Activated CD4-positive, alpha-beta memory T cell treated with anti-CD3 and anti-CD28 coated beads, Interleukin-2, amount 10 ng/mL, durations not matched to agents 7 days and 5 days (primary cell): ENCODE data around the gene GABBR2. TPM values are rescaled to one million over a fixed set of nuclear protein-coding genes. Genes with fewer than 3 reads are reported as not detected.
A peak's percentile ranks its signal among the peaks of the same experiment; 100 is the strongest.
"Not testable (repeated sequence)": the region's sequence is repeated elsewhere in the genome, so short reads cannot be mapped to it uniquely, and the experiment has no call there.

Experiments used
- CTCF ChIA-PET: fragments of 350-600 bp; sonication (Branson Sonifier 250); formaldehyde crosslinking; loops from one replicate; lab custom pipeline; 2021; ENCODE audit warnings: antibody characterized with exemption, inconsistent platforms; lab: Charles Lee
- POLR2A ChIA-PET: fragments of 350-600 bp; sonication (Branson Sonifier 250); formaldehyde crosslinking; loops from one replicate; lab custom pipeline; 2021; ENCODE audit warnings: antibody characterized with exemption; lab: Charles Lee
- DNase-seq: peaks from one replicate; pipeline ENCODE4 v3.0.0-alpha.2; 2020
- H3K27ac Mint-ChIP-seq: one replicate; pipeline ENCODE4 v1.8.0; 2021; ENCODE audit warnings: mild to moderate bottlenecking, mixed read lengths
- H3K27me3 Mint-ChIP-seq: one replicate; pipeline ENCODE4 v1.8.0; 2021; ENCODE audit warnings: mixed read lengths
- H3K36me3 Mint-ChIP-seq: one replicate; pipeline ENCODE4 v1.8.0; 2021; ENCODE audit warnings: low read depth, mixed read lengths
- H3K4me1 Mint-ChIP-seq: one replicate; pipeline ENCODE4 v1.8.0; 2021; ENCODE audit warnings: mixed read lengths
- H3K4me3 Mint-ChIP-seq: one replicate; pipeline ENCODE4 v1.8.0; 2021; ENCODE audit warnings: mild to moderate bottlenecking, mixed read lengths
- H3K9me3 Mint-ChIP-seq: one replicate; pipeline ENCODE4 v1.8.0; 2021; ENCODE audit warnings: mixed read lengths
- total RNA-seq, 2 experiments: library from RNA; stranded (reverse); gene quantifications; one replicate each; pipeline ENCODE4 v1.2.3, GENCODE V29; 2021

GABBR2 gene
- total RNA-seq, 2 experiments from 2014 or later, result not detected

- CTCF ChIA-PET, H3K27ac Mint-ChIP-seq, DNase-seq, H3K9me3 Mint-ChIP-seq, H3K36me3 Mint-ChIP-seq, H3K4me3 Mint-ChIP-seq, H3K4me1 Mint-ChIP-seq: not testable (repeated sequence)
- H3K27me3 Mint-ChIP-seq, result peaks cover 33% of the 10 kb centered on the region
- POLR2A ChIA-PET, result interaction anchor here (1.4 kb wide), 1 partner anchor 9 kb away, joined by 4 read pairs; no protein-coding TSS in a partner anchor
Observed at GRCh38 chr9:98584853-98585438, 123.8 kb downstream of the GABBR2 start.

DNA sequence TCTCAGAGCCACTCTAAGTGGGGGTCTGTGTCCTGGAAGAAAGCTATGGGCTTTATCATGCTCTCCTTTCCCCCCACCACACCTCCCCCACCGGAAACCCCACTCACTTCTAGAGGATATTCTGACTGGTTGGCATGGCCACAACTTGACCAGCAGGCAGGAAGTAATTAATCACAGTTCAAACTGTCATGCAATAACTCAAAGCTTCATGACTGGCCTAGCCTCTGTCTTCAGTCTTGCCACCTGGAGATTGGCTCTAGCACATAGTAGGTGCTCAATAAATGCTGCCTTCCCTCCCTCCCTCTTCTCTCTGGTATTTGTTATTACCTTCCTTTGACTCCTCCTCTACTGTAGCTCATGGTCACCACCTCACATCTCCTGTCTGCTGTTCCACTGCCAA, 124.7 kb downstream of the GABBR2 start:
- H3K36me3 Mint-ChIP-seq, result no peaks in the 10 kb centered on the region
- H3K4me3 Mint-ChIP-seq, result no peak overlapping the region
- H3K9me3 Mint-ChIP-seq, result no peaks in the 10 kb centered on the region
- POLR2A ChIA-PET, result interaction anchor here (1.4 kb wide), 1 partner anchor 8 kb away, joined by 4 read pairs; no protein-coding TSS in a partner anchor
- no peak overlapping the region for H3K27ac Mint-ChIP-seq
- H3K4me1 Mint-ChIP-seq, result peaks cover 5% of the 10 kb centered on the region
- DNase-seq, result no peak
- CTCF ChIA-PET, result no interaction called here
- H3K27me3 Mint-ChIP-seq, result peaks cover 40% of the 10 kb centered on the region

DNA sequence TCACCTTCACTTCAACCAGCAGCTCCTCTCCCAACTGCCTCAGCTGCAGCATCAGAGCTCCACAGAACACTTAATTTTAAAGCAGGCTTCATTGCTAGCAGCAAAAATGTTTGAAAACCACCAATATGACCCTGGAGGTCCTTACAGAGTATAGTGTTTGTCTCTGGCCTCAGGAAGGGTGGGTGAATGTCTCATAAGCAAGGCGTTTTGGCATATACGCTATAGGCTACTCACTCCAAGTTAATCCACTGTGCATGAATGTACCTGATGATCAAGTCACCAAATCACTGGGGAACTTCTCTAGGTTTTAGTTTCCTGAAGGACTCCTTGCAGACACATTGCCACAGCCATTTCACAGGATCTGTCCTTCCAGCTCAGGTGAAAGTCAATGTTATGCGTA, 125.3 kb downstream of the GABBR2 start:
- POLR2A ChIA-PET, result interaction anchor here (1.4 kb wide), 1 partner anchor 8 kb away, joined by 4 read pairs; no protein-coding TSS in a partner anchor
- Mint-ChIP-seq H3K4me1 (peaks cover 5% of the 10 kb centered on the region), H3K27ac (no peak overlapping the region), H3K36me3 (no peaks in the 10 kb centered on the region), H3K4me3 (no peak overlapping the region), H3K9me3 (no peaks in the 10 kb centered on the region), H3K27me3 (peaks cover 47% of the 10 kb centered on the region)
- DNase-seq, result no peak
- CTCF ChIA-PET, result no interaction called here

GRCh38 chr9:98580956-98581355, 127.8 kb downstream of the GABBR2 start:
- POLR2A ChIA-PET, result no interaction called here

DNA sequence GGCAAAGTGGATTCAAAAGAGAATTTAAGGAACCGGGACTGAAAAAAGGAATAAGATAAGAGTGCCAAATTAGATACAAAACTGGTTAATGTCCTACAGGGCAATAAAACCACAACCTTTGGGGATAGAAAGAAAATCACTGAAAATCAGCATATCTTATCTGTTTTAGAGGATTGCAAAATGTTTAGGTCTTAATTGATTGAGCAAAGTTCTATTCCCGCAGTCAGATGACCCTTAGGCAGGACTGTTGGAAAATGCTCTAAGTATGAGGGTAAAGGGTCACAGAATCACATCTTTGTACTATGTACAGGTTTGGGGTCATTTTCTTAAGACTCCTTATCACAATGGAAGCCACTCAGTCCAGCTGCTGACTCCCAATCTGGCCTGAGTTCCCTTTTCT, 129.0 kb downstream of the GABBR2 start:
- H3K4me3 Mint-ChIP-seq, result no peak overlapping the region
- peaks cover 72% of the 10 kb centered on the region for H3K27me3 Mint-ChIP-seq
- no peak for DNase-seq
- CTCF ChIA-PET, result no interaction called here
- H3K36me3 Mint-ChIP-seq, result no peaks in the 10 kb centered on the region
- H3K27ac Mint-ChIP-seq, result no peak overlapping the region
- peaks cover 5% of the 10 kb centered on the region for H3K9me3 Mint-ChIP-seq
- POLR2A ChIA-PET, result no interaction called here
- H3K4me1 Mint-ChIP-seq, result peaks cover 27% of the 10 kb centered on the region

More at GRCh38 chr9:98580956-98581355, 127.8 kb downstream of the GABBR2 start:
- H3K9me3 Mint-ChIP-seq, result peaks cover 5% of the 10 kb centered on the region
- no peak overlapping the region for H3K27ac Mint-ChIP-seq
- no peaks in the 10 kb centered on the region for H3K36me3 Mint-ChIP-seq
- H3K4me3 Mint-ChIP-seq, result no peak overlapping the region
- no peak for DNase-seq
- peaks cover 15% of the 10 kb centered on the region for H3K4me1 Mint-ChIP-seq
- H3K27me3 Mint-ChIP-seq, result peaks cover 59% of the 10 kb centered on the region
- CTCF ChIA-PET, result no interaction called here

DNA sequence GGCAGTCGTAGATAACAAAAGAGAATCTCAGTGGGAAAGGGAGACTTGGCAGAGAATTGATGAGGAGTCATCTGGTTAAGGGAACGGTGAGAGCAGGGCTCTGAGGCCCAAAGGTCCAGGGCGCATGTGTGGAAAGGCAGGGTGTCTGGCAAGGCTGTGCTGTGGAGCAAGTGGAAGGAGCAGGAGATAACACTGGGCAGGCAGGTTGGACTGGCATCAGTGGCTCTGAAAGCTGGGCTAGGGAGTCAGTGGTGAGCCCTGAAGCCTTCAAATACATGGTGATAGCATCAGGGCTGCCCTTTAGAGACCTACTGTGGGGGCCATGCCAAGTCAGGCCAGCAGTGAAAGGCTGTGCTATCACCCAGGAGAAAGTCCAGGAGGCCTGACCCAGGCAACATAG, 131.3 kb downstream of the GABBR2 start:
- ChIA-PET CTCF (no interaction called here), POLR2A (no interaction called here)
- peaks cover 74% of the 10 kb centered on the region for H3K27me3 Mint-ChIP-seq
- peaks cover 22% of the 10 kb centered on the region for H3K4me1 Mint-ChIP-seq
- no peak overlapping the region for H3K4me3 Mint-ChIP-seq
- H3K36me3 Mint-ChIP-seq, result no peaks in the 10 kb centered on the region
- peaks cover 5% of the 10 kb centered on the region for H3K9me3 Mint-ChIP-seq
- DNase-seq, result no peak
- H3K27ac Mint-ChIP-seq, result no peak overlapping the region

- Mint-ChIP-seq H3K9me3 (peaks cover 5% of the 10 kb centered on the region), H3K4me1 (peaks cover 22% of the 10 kb centered on the region), H3K36me3 (no peaks in the 10 kb centered on the region), H3K4me3 (no peak overlapping the region), H3K27me3 (peaks cover 71% of the 10 kb centered on the region), H3K27ac (no peak overlapping the region)
- CTCF ChIA-PET, result no interaction called here
- no peak for DNase-seq
- POLR2A ChIA-PET, result no interaction called here
Observed at GRCh38 chr9:98576859-98577258, 131.9 kb downstream of the GABBR2 start.

DNA sequence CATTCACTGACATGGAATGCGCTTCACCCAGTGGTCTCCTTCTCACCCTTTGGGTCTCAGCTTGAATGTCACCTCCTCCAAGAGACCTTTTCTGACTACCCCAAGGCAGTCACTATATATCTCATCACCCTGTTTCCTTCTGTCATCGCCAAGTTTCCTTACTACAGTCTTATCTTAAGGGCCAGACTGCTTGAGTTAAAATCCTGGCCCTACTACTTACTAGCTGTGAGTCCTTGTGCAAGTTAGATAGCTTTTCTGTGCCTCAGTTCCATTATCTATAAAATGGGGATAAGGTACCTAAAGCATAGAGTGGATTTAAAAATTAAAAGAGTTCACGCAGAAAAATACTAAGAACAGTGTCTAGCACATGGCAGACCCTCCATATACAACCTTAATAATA, 132.4 kb downstream of the GABBR2 start:
- CTCF ChIA-PET, result interaction anchor here (1.9 kb wide), 1 partner anchor 40 kb away, joined by 6 read pairs; no protein-coding TSS in a partner anchor
- no peak overlapping the region for H3K27ac Mint-ChIP-seq
- peaks cover 75% of the 10 kb centered on the region for H3K27me3 Mint-ChIP-seq
- DNase-seq, result no peak
- POLR2A ChIA-PET, result interaction anchor here (1.2 kb wide), 1 partner anchor 8 kb away, joined by 4 read pairs; no protein-coding TSS in a partner anchor
- H3K4me1 Mint-ChIP-seq, result peaks cover 22% of the 10 kb centered on the region
- no peaks in the 10 kb centered on the region for H3K36me3 Mint-ChIP-seq
- H3K4me3 Mint-ChIP-seq, result no peak overlapping the region
- H3K9me3 Mint-ChIP-seq, result peaks cover 5% of the 10 kb centered on the region

DNA sequence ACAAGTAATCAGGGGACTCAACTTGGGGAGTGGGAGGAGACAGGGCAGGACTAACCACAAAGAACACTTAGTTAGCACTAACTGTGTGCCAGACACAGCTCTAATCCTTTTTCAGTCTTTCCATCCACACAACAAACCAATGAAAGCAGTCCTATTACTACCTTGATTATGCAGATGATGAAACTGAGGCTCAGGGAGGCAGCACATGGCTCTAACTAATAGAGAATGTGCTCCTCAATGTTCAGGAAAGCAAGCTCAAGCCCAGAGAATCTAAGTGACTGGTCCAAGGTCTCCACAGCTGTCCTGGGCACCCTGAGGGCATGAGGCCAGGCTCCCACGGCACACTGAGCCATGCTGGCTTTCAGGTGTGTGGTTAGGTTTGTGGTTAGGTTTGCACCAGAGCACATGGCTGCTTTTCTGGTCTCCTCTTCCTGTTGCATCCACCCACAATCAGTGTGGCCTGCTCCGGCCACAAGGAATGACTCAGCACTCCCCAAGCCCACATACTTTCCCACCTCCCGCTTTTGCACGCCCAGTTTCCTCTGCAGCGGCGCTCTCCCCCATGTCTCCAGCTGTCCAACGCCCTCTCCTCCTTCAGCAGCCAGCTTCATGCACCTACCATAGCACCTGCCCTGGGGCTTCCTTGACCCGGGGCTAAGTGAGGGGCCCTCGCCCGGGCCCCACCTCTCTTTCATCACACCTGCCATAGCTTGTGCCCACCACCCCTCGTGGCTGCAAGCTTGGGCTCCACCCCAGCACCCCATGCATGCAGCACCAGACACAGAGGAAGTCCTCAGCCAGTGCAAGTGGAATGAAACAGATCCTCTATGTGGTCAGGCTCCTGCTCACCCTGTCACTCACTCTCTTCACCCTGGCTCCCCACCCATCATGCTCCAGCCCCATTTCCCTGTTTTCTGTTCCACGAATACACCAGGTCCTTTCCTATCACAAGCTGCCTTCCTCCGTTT, 133.1 kb downstream of the GABBR2 start:
- peak; percentile 48 for DNase-seq
- Mint-ChIP-seq H3K4me1 (peaks cover 22% of the 10 kb centered on the region), H3K9me3 (peaks cover 5% of the 10 kb centered on the region), H3K4me3 (no peak overlapping the region), H3K27me3 (peaks cover 72% of the 10 kb centered on the region), H3K27ac (no peak overlapping the region), H3K36me3 (no peaks in the 10 kb centered on the region)
- CTCF ChIA-PET, result interaction anchor here (1.9 kb wide), 1 partner anchor 39 kb away, joined by 6 read pairs; no protein-coding TSS in a partner anchor
- POLR2A ChIA-PET, result interaction anchor here (1.2 kb wide), 1 partner anchor 8 kb away, joined by 4 read pairs; no protein-coding TSS in a partner anchor

DNA sequence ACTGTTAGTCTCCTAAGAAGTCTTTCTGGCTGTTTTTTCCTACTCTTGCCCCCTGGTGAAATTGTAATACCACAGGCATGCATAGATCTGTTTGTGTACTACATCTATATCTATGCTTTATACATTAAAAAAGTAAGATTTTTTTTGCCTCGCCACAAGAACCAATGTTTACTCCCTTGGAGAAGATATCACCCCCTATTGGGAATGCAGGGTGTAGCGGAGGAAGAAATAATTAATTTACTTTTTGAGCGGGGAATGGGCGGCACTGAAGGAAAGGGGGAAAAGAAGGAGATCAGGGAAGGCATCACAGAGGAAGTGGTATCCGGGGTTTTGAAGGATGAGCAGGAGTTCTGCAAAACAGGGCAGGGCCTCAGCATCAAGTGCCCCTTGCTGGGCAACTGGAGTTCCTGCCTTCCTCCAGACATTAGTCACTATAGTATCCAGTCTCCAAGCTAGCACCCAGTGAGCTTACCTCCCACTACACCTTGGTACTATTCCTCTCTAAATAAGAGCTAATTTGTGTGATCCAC, 134.9 kb downstream of the GABBR2 start:
- Mint-ChIP-seq H3K27me3 (peaks cover 68% of the 10 kb centered on the region), H3K4me3 (no peak overlapping the region), H3K4me1 (peaks cover 22% of the 10 kb centered on the region), H3K36me3 (no peaks in the 10 kb centered on the region), H3K27ac (no peak overlapping the region), H3K9me3 (peaks cover 5% of the 10 kb centered on the region)
- POLR2A ChIA-PET, result no interaction called here
- CTCF ChIA-PET, result interaction anchor here (1.0 kb wide), 1 partner anchor 202 kb away, joined by 4 read pairs; no protein-coding TSS in a partner anchor
- DNase-seq, result no peak

- Mint-ChIP-seq H3K9me3 (peaks cover 5% of the 10 kb centered on the region), H3K36me3 (no peaks in the 10 kb centered on the region), H3K27me3 (peaks cover 62% of the 10 kb centered on the region), H3K27ac (no peak overlapping the region), H3K4me1 (peaks cover 22% of the 10 kb centered on the region), H3K4me3 (no peak overlapping the region)
- DNase-seq, result no peak
- POLR2A ChIA-PET, result no interaction called here
- CTCF ChIA-PET, result no interaction called here
Observed at GRCh38 chr9:98572796-98573195, 135.9 kb downstream of the GABBR2 start.

DNA sequence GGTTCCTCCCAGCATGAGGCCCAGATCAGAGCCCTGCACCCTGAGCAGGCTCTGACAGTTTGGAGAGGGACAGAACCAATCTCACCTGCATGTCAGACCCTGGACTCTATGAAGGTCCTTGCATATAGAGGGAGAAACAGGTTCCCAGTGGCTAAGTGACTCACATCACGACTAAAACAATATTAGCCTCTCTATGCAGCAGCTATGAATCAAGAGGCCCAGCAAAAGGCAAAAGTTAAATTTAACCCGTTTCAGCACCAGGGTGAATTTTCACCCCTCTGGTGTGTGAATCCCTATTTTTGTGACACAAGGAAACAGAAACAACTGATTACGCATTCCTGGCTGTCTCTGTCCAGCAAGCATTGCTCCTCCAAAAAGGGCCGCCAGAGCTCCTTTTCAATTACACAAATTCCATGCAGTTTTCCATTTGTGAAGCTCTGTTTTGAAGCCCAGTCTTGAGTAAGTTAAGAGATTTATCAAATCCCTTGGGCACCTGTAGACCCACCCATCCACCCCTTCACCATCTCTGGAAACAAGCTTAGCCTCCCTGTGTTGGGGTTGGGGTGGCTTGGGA, 136.6 kb downstream of the GABBR2 start:
- H3K4me3 Mint-ChIP-seq, result no peak overlapping the region

More for the DNA sequence above, 136.6 kb downstream of the GABBR2 start:
- ChIA-PET CTCF (no interaction called here), POLR2A (no interaction called here)
- H3K27me3 Mint-ChIP-seq, result peaks cover 57% of the 10 kb centered on the region
- H3K9me3 Mint-ChIP-seq, result peaks cover 3% of the 10 kb centered on the region
- H3K27ac Mint-ChIP-seq, result no peak overlapping the region
- peaks cover 22% of the 10 kb centered on the region for H3K4me1 Mint-ChIP-seq
- H3K36me3 Mint-ChIP-seq, result no peaks in the 10 kb centered on the region
- DNase-seq, result no peak
